Measurements from ENCODE around the gene NLRP7. TPM values are rescaled to one million over a fixed set of nuclear protein-coding genes. Genes with fewer than 3 reads are reported as not detected.
"Not testable (repeated sequence)": the region's sequence is repeated elsewhere in the genome, so short reads cannot be mapped to it uniquely, and the experiment has no call there.

NLRP7 gene
- total RNA-seq, 1 donor: not detected

DNA sequence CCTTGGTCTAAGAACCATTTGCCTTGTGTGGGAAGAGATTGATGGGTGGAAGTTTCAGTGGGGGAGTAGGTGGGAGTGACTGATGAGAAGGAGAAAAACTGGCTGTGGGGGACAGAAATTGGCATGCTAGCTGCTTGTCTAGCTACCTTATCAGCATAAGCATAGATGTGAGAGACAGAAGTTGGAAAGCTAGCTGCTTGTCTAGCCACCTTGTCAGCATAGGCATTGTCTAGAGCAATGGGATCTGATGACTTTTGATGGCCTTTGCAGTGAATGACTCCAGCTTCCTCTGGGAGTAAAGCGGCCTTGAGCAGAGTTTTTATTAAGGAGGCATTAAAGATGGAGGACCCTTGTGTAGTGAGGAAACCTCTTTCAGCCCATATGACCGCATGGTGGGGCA, 51.3 kb downstream of the NLRP7 start:
- no peak overlapping the region for H3K4me3 ChIP-seq (ENCODE audit: low read depth, low read length)
- DNase-seq (ENCODE audit: low read depth): no peak
- TF ChIP-seq, protein P1, sequence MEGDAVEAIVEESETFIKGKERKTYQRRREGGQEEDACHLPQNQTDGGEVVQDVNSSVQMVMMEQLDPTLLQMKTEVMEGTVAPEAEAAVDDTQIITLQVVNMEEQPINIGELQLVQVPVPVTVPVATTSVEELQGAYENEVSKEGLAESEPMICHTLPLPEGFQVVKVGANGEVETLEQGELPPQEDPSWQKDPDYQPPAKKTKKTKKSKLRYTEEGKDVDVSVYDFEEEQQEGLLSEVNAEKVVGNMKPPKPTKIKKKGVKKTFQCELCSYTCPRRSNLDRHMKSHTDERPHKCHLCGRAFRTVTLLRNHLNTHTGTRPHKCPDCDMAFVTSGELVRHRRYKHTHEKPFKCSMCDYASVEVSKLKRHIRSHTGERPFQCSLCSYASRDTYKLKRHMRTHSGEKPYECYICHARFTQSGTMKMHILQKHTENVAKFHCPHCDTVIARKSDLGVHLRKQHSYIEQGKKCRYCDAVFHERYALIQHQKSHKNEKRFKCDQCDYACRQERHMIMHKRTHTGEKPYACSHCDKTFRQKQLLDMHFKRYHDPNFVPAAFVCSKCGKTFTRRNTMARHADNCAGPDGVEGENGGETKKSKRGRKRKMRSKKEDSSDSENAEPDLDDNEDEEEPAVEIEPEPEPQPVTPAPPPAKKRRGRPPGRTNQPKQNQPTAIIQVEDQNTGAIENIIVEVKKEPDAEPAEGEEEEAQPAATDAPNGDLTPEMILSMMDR (IDR thresholded peaks at IDR 0.05; ENCODE audit: insufficient read depth, low read length): no peak

DNA sequence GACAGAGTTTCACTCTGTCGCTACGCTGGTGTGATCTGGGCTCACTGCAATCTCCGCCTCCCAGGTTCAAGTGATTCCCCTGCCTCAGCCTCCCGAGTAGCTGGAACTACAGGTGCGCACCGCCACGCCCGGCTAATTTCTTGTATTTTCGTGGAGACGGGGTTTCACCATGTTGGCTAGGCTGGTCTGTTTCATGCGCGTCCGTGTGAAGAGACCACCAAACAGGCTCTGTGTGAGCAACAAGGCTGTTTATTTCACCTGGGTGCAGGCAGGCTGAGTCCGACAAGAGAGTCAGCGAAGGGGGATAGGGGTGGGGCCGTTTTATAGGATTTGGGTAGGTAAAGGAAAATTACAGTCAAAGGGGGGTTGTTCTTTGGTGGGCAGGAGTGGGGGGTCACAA, 53.2 kb downstream of the NLRP7 start:
- not testable (repeated sequence) for H3K4me3 ChIP-seq (ENCODE audit: low read depth, low read length); DNase-seq (ENCODE audit: low read depth)

DNA sequence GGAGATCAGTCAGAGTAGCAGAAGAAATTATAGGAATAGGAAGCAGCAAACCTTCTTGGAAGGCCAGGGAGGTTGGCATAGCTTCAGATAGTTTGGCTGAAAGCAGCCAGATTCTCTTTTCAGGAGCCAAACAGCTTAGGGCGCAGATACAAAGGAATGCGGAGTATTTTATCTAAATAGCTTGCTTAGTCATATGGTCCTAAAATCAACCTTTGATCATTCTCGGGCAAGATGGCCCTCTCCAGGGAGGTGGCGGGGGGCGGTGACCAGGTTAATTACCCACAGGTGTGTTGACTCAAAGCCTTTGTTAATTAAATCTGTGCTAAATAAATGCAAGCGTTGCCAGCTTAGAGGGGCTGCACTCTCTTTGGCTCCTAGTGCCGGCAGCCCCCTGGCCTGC, 53.9 kb downstream of the NLRP7 start:
- DNase-seq (ENCODE audit: low read depth): no peak
- TF ChIP-seq, protein P1 (IDR thresholded peaks at IDR 0.05; ENCODE audit: insufficient read depth, low read length): no peak
- no peak overlapping the region for H3K4me3 ChIP-seq (ENCODE audit: low read depth, low read length)

DNA sequence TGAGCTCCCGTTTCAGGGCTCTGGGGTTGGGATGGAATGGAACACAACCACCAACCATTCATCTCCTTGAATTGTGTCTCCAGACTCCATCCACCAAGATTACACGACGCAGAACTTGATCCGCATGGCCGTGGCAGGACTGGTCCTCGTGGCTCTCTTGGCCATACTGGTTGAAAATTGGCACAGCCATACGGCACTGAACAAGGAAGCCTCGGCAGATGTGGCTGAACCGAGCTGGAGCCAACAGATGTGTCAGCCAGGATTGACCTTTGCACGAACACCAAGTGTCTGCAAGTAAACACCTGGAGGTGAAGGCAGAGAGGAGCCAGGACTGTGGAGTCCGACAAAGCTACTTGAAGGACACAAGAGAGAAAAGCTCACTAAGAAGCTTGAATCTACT, 57.8 kb downstream of the NLRP7 start:
- no peak for DNase-seq (ENCODE audit: low read depth)
- TF ChIP-seq, protein P1 (IDR thresholded peaks at IDR 0.05; ENCODE audit: insufficient read depth, low read length): no peak

DNA sequence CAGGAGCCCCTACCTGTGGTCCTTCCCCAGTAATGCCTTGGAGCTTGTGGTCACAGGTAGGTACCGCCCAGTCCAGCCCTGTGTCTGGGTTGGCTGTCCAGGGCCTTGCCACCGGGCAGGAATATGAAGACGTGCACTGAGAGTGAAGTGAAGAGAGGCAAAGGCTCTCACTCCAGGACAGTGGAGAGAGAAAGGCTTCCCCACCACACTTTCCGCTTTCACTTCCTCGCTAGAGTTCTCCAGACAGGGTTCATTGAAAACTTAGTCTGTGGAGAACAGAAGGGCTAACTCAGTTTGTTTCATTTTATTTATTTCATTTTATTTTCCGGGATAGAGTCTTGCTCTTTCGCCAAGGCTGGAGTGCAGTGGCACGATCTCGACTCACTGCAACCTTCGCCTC, 59.1 kb downstream of the NLRP7 start:
- DNase-seq (ENCODE audit: low read depth): no peak
- H3K4me3 ChIP-seq (ENCODE audit: low read depth, low read length): no peak overlapping the region
- TF ChIP-seq, protein P1 (IDR thresholded peaks at IDR 0.05; ENCODE audit: insufficient read depth, low read length): no peak

More for the DNA sequence above, 57.8 kb downstream of the NLRP7 start:
- H3K4me3 ChIP-seq (ENCODE audit: low read depth, low read length): no peak overlapping the region

DNA sequence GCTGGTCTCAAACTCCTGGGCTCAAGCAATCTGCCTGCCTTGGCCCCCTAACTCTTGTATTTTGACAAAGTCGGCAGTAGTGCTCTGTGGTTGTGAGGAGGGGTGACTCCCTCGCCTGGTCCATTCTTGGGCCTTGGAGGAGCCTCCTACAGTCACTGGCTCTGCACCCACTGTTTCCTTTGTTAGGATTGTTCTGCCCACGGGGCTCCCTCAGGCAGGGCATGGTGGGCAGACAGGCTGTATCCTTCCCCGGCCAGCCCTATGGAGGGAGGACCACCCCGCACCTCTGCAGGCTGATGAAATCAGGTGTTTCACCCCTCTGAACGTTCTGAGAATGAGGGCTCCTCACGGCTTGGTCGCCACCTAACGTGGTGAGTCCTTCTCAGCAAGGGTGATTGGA, 64.1 kb downstream of the NLRP7 start:
- DNase-seq (ENCODE audit: low read depth): no peak
- TF ChIP-seq, protein P1 (IDR thresholded peaks at IDR 0.05; ENCODE audit: insufficient read depth, low read length): no peak
- no peak overlapping the region for H3K4me3 ChIP-seq (ENCODE audit: low read depth, low read length)

DNA sequence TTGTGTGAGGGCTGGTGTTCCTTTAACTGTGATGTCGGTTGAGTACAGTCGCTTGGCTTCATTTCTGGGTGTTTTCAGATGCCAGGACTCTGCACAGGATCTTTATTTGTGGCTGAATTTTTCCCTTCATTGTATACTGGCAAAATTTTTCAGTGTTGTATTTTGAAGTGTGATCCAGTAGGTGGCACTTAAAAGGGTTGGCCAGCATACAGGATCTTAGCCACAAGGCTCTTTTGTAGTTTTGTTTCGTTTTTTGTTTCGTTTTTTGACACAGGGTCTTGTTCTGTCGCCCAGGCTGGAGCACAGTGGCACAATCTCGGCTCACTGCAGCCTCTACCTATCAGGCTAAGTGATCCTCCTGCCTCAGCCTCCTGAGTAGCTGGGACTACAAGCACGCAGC, 64.6 kb downstream of the NLRP7 start:
- TF ChIP-seq, protein P1 (IDR thresholded peaks at IDR 0.05; ENCODE audit: insufficient read depth, low read length): no peak
- no peak for DNase-seq (ENCODE audit: low read depth)
- no peak overlapping the region for H3K4me3 ChIP-seq (ENCODE audit: low read depth, low read length)
